Smooth muscle cell (in vitro differentiated cells): ENCODE measurements around the gene PRKAR2B. TPM values are rescaled to one million over a fixed set of nuclear protein-coding genes. Genes with fewer than 3 reads are reported as not detected.

ENCODE experiments used
- DNase-seq: peaks from one replicate; lab custom pipeline; 2025; ENCODE audit not compliant: unreplicated experiment; lab: John Stamatoyannopoulos, UW
- H2AFZ ChIP-seq: fragments of 200-600 bp; sonication (generic); 2 replicates; pipeline ENCODE4 v1.6.0; 2016; ENCODE audit warnings: antibody characterized with exemption, low read depth, mild to moderate bottlenecking
- H3F3A ChIP-seq: fragments of 200-600 bp; sonication (generic); 2 replicates; pipeline ENCODE4 v1.6.0; 2017; ENCODE audit warnings: antibody characterized with exemption, low read depth
- H3K27ac ChIP-seq: fragments of 200-600 bp; sonication (generic); 2 replicates; pipeline ENCODE4 v1.5.1; 2016; ENCODE audit warnings: low read depth, mild to moderate bottlenecking
- H3K27me3 ChIP-seq: fragments of 200-600 bp; sonication (generic); 2 replicates; pipeline ENCODE4 v1.6.1; 2016; ENCODE audit warnings: low read depth, mild to moderate bottlenecking
- H3K36me3 ChIP-seq: fragments of 200-600 bp; sonication (generic); 2 replicates; pipeline ENCODE4 v1.5.1; 2016; ENCODE audit warnings: low read depth
- H3K4me1 ChIP-seq: fragments of 200-600 bp; sonication (generic); 2 replicates; pipeline ENCODE4 v1.5.1; 2016; ENCODE audit warnings: low read depth
- H3K4me2 ChIP-seq: fragments of 200-600 bp; sonication (generic); 2 replicates; pipeline ENCODE4 v1.6.0; 2016; ENCODE audit warnings: mild to moderate bottlenecking
- H3K4me3 ChIP-seq: fragments of 200-600 bp; sonication (generic); 2 replicates; pipeline ENCODE4 v1.5.1; 2016; ENCODE audit warnings: mild to moderate bottlenecking
- H3K79me2 ChIP-seq: fragments of 200-600 bp; sonication (generic); 2 replicates; pipeline ENCODE4 v1.6.0; 2016; ENCODE audit warnings: low read depth, mild to moderate bottlenecking
- H3K9ac ChIP-seq: fragments of 200-600 bp; sonication (generic); 2 replicates; pipeline ENCODE4 v1.6.0; 2016; ENCODE audit warnings: low read depth
- H3K9me3 ChIP-seq: fragments of 200-600 bp; sonication (generic); replicated peaks from 2 replicates; pipeline ENCODE4 v1.5.1; 2016; ENCODE audit warnings: low read depth
- H4K20me1 ChIP-seq: fragments of 200-600 bp; sonication (generic); 2 replicates; pipeline ENCODE4 v1.6.0; 2016; ENCODE audit warnings: low read depth
- WGBS: methylation state at CpG from one replicate; pipeline ENCODE4 v1.1.7; 2016; ENCODE audit warnings: low lambda C conversion rate; 5-methylcytosine and 5-hydroxymethylcytosine counted together
- polyA plus RNA-seq: library from polyadenylated mRNA; unstranded; fragments of >200 nt; fragmentation: Nextera tagmentation; extraction: Ambion mirVana; gene quantifications from 2 replicates; pipeline ENCODE4 v1.2.1, GENCODE V29; 2016
- total RNA-seq: library from RNA; depleted of rRNA; stranded (reverse); fragments of >200 nt; gene quantifications from 2 replicates; pipeline ENCODE4 v1.2.3, GENCODE V29; 2014
- TF ChIP-seq, protein P1 (sequence below): fragments of 200-600 bp; sonication (generic); IDR thresholded peaks from 2 replicates; pipeline ENCODE4 v1.5.1; 2017; ENCODE audit warnings: borderline replicate concordance, mild to moderate bottlenecking, antibody characterized with exemption; ENCODE audit not compliant: insufficient read depth, poor library complexity, severe bottlenecking

The PRKAR2B gene
- total and polyA plus RNA-seq, 2 experiments from 2014 or later: 3.4 to 3.5 TPM

DNA sequence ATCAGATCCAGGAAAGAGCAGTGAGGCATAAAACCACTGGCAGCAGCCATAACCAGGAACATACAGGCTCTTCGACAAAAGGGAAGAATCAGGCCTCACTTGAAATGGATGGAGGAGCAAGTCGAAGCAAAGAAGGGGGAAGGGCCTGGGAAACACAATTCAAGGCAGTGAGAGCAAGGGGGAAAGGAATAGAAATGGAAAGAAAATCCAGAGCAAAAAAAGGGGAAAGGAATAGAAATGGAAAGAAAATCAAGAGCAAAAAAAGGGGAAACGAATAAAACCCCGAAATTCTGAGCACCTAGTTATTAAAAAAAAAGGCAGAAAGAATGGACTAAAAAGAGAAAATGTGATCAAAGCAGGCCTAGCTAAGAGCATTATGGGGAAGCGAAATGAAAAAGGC, 24.1 kb upstream of the PRKAR2B start:
- Histone ChIP-seq H3F3A (no peaks in the 10 kb centered on the region), H3K4me1 (no peaks in the 10 kb centered on the region), H3K9me3 (no peaks in the 10 kb centered on the region), H3K4me3 (no peak overlapping the region), H3K9ac (no peak overlapping the region), H3K27ac (no peak overlapping the region), H3K36me3 (no peaks in the 10 kb centered on the region), H4K20me1 (no peaks in the 10 kb centered on the region), H3K79me2 (no peaks in the 10 kb centered on the region), H3K27me3 (no peaks in the 10 kb centered on the region), H2AFZ (no peak overlapping the region), H3K4me2 (no peak overlapping the region)
- TF ChIP-seq, protein P1, sequence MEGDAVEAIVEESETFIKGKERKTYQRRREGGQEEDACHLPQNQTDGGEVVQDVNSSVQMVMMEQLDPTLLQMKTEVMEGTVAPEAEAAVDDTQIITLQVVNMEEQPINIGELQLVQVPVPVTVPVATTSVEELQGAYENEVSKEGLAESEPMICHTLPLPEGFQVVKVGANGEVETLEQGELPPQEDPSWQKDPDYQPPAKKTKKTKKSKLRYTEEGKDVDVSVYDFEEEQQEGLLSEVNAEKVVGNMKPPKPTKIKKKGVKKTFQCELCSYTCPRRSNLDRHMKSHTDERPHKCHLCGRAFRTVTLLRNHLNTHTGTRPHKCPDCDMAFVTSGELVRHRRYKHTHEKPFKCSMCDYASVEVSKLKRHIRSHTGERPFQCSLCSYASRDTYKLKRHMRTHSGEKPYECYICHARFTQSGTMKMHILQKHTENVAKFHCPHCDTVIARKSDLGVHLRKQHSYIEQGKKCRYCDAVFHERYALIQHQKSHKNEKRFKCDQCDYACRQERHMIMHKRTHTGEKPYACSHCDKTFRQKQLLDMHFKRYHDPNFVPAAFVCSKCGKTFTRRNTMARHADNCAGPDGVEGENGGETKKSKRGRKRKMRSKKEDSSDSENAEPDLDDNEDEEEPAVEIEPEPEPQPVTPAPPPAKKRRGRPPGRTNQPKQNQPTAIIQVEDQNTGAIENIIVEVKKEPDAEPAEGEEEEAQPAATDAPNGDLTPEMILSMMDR: no peak
- no peak for DNase-seq
- 85% methylated on average over 5 of the region's 5 CpGs for WGBS

DNA sequence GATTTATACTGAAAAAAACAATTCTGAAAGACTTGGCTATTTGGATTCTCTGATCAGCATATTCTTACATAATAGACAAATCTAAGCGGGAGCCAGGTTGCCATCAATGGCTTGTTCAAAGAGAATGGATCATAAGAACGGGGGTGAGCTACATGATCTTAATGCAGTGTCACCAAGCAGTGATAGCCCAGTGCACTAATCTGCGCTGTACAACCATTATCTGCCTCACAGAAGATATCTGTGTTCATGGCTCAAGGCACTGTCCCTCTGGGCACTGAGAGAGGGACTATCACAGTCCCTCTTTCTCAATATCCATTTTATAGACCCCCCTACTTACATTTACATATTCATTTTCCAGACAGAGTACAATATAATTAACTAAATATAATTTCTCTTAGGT, 22.9 kb upstream of the PRKAR2B start:
- Histone ChIP-seq H3K79me2 (no peaks in the 10 kb centered on the region), H3F3A (no peaks in the 10 kb centered on the region), H4K20me1 (no peaks in the 10 kb centered on the region), H3K9me3 (no peaks in the 10 kb centered on the region), H3K9ac (no peak overlapping the region), H3K4me3 (no peak overlapping the region), H3K4me2 (no peak overlapping the region), H3K36me3 (no peaks in the 10 kb centered on the region), H3K27ac (no peak overlapping the region), H2AFZ (no peak overlapping the region), H3K27me3 (no peaks in the 10 kb centered on the region), H3K4me1 (no peaks in the 10 kb centered on the region)
- WGBS: 94% methylated on average over 3 of the region's 3 CpGs
- TF ChIP-seq, protein P1: no peak
- no peak for DNase-seq

DNA sequence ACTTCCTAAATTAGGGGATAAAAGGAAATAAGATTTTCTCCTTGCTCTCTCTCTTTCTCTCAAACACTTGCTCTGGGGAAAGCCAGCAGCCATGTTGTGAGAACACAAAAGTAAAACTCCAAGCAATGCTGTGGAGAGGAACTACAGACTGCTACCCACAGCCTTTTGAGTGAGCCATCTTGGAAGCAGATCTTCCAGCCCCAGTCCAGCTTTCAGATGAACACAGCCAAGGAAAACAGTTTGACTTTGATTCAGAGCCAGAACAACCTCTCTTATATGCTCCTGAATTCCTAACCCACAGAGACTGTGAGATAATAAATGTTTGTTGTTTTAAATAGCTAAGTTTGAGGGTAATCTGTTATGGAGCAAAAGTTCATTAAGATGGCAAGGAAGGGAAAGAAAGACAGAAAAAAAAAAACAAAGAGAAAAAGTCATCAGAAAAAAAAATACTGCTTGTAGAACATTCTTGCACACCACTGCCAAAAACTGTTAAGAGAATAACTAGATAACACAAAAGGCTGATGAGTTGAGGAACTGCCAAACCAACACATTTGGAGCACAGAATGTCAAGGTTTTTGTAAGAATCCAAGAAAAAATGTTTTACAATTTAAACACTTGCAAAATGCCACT, 20.9 kb upstream of the PRKAR2B start:
- Histone ChIP-seq H3F3A (no peaks in the 10 kb centered on the region), H3K36me3 (no peaks in the 10 kb centered on the region), H3K79me2 (no peaks in the 10 kb centered on the region), H3K4me2 (no peak overlapping the region), H3K27me3 (no peaks in the 10 kb centered on the region), H3K4me1 (no peaks in the 10 kb centered on the region), H3K4me3 (no peak overlapping the region), H3K9me3 (no peaks in the 10 kb centered on the region), H3K27ac (no peak overlapping the region), H3K9ac (no peak overlapping the region), H2AFZ (no peak overlapping the region), H4K20me1 (no peaks in the 10 kb centered on the region)
- TF ChIP-seq, protein P1: no peak
- no peak for DNase-seq

DNA sequence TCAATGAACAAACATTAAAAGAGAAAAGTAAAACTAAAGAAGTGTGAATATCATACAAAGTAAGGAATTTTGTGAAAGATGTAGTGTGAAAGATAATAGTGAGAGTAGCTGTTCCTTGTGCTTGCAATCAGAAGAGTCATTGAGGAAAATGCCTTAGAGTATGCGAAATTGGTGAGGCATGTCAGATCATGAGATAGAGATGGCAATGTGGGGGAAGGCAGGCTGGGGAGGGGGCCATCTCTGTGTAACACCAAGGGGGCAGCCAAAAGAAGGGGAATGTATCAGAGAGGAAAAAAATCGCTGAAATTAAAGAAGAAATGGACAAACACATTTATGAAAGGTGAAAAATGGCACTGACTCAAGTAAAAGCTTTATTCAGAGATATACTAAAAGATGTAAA, 19.6 kb upstream of the PRKAR2B start:
- Histone ChIP-seq H3K36me3 (no peaks in the 10 kb centered on the region), H3K4me1 (no peaks in the 10 kb centered on the region), H2AFZ (no peak overlapping the region), H3K9ac (no peak overlapping the region), H3K4me3 (no peak overlapping the region), H3K4me2 (no peak overlapping the region), H4K20me1 (no peaks in the 10 kb centered on the region), H3K27ac (no peak overlapping the region), H3K9me3 (no peaks in the 10 kb centered on the region), H3K79me2 (no peaks in the 10 kb centered on the region), H3F3A (no peaks in the 10 kb centered on the region), H3K27me3 (no peaks in the 10 kb centered on the region)
- TF ChIP-seq, protein P1: no peak
- DNase-seq: no peak
- WGBS: 82% methylated on average over 2 of the region's 2 CpGs
